NCI-H82 (cell line): ENCODE data around the gene BRIX1.

ENCODE experiments used
- DNase-seq: peaks from one replicate; lab custom pipeline; 2025; lab: John Stamatoyannopoulos, UW

BRIX1 gene

DNA sequence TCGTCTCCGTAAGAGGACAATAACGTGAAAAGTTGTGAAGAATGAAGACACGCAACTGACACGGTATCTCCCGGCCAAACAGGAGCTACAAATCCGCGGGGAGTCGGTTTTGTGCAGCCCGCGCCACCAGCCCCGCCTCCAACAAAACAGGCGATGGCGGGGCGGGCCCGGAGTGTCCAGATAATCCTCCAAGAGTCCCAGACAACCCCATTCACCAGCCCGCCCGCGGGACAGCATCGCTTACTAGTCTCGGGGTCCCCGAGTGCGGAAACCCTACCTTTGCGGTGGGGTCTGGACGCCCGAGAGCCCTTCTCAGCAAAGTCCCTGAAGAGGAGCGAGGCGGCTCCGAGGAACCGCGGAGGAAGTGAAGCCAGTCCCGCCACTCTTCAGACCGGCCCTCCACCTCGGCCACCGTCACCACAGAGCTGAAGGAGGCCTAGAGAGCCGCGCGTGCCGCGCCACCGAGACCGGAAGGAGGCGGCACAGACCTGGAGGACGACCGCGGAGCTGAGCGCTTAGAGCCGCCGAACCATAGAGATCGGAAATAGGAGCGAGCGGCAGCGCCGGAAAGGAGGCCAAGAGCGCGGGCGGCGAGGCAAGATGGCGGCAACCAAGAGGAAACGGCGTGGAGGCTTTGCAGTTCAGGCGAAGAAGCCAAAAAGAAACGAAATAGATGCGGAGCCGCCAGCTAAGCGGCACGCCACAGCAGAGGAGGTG is at the start of gene BRIX1, which contains the start of gene RAD1:
Gene BRIX1, plus strand, starts transcription at position 573 of the 717 bp plus-strand sequence. Its CDS starts 28 bp downstream, at position 601.
Gene RAD1, minus strand, starts transcription at position 366 of the 717 bp plus-strand sequence. CDS start 612 bp downstream, outside the sequence.
- peak; percentile 97 for DNase-seq

DNA sequence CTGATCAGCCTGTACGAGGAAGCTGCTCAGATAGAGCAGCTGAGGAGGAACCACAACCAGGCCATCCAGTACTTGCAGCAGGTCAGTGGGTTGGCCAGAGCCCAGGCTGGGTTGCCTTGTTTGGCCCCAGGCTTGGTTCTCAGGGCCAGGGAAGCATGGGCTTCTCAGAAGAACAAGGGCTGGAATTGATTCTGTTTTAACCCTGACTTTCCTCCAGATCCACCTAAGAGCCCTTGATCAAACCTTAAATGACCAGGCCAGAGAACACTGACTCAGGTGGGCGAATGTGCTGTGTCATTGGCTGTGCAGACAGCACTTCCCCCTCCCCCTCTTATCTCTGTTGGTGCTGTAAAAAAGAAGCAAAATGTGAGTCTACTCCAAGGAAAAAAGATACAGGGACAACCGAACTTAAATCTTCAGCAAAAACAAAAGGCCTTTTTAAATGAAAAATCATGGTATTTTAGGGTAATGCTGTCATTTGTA is 48.5 kb upstream of the BRIX1 start:
- DNase-seq: no peak

DNA sequence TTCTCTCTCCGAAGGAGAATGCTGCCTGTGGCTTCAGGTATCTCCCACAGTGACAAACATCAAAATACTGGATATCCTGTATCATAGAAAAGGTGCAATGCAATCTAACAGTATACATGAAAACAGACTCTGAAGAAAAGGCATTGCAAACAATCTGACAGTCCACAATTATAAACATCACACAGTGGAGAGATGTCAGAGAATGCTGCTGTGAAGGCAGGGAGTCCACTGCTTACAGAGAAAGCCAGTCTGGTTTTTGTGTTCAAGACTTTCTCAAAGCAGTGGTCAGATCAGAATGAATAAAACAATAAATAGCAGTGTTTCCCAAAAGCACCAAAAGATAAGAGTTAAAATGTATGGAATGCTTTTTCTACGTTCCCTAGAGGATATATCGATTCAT is 47.9 kb upstream of the BRIX1 start:
- no peak for DNase-seq

- DNase-seq: no peak
Observed at GRCh38 chr5:34868791-34869190, 46.7 kb upstream of the BRIX1 start.

DNA sequence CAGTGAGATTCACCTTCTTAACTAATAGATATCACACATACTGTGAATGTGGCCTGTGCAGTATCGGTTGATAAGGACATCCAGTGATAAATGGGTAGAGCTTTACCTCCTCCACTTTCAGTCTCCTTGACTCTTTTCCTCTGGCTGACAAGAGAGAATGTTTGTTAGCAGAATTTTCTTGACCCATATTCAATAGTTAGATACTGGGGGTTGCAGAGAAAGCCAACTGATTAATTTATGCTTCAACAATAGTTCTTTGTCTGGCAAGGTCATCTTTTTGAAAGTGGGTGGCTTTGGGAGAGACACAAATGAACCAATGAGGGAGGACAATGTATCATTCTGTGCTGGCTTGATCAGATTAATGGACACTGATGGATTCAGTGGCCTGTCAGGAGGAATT is 46.3 kb upstream of the BRIX1 start:
- no peak for DNase-seq

- no peak for DNase-seq
Observed at GRCh38 chr5:34870382-34870781, 45.1 kb upstream of the BRIX1 start.

DNA sequence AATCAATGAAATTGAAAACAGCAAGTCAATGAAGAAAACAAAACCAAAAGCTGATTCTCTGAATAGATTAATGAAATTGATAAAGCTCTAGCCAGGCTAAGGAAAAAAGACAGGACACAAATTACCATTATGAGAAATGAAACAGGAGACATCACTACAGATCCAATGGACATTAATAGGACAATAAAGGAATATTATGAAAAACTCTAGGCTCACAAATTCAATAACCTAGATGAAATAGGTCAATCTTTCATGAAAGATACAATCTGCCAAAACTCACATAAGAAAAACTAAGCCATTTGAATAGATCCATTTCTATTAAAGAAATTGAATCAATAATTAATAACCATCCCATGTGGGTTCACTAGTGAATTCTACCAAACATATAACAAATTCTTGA is 39.2 kb upstream of the BRIX1 start:
- DNase-seq: no peak

DNA sequence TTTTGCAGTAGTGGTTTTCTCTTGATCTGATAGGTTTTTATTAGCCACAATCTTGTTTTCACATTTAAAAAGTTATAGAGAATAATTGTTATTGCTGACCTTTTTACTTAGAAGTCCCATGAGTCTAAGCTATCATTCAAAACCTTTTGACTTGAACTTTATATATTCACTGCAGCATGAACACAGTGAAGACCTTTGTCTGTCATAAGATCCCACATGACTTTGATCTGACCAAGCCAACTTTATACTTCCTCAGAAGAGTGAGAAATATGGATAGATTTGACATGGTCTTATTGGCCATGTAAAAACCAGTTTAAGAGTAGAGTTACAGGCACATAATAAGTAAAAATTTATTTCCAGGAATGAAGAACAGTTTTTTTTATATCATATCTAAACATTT is 34.3 kb upstream of the BRIX1 start:
- DNase-seq: no peak

DNA sequence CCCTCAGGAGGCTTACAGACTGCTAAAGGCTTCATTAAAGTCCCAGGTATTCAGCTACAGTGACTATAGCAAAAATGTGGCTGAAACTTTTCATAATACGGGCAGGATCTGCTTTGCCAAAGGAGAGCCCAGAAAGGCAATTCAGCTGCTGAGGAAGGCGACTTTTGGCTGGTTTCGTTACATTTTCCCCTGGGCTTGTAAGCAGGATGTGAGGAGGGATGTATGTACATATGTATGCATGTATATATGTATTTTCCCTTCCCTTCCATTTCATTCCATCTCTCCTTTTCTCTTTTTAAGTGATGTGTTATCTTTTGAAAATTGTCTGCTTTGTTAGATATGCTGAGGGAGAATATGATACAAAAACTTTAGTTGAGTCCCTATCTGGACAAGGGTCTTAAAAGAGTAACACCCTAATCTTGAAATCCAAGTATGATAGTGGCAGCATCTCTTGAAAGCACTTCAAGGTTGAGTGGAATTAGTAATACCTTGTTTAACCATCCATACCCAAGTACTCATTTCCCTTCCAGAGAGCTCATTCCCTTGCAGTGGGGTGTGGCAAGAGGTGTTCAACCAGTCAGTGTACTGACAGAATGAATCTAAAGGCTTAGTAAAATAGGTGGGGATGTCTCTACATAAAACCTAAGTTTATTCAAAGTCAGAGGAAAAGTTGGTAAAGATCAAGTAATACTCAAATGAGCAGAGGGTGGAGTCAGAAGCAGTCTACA is 29.0 kb upstream of the BRIX1 start:
- DNase-seq: no peak

DNA sequence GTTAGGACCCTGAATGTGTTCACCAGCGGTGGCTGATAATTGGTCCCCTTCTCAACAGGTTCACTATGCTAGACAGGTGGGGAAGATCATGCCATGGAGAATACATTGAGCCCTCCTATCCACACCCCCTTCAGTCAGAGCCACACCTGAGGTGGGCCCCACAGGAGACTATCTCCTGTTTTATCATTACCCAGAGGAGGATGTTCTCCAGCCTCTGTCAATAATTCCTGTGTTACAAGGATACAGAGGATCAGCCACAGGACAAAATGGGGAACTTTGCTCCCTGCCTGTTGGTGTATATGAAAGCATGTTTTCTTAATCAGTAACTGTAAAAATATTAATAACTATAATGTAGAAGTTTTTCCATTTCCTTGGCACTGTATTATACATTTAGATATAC is 26.1 kb upstream of the BRIX1 start:
- no peak for DNase-seq

GRCh38 chr5:34891981-34892380 is 23.5 kb upstream of the BRIX1 start:
- no peak for DNase-seq

DNA sequence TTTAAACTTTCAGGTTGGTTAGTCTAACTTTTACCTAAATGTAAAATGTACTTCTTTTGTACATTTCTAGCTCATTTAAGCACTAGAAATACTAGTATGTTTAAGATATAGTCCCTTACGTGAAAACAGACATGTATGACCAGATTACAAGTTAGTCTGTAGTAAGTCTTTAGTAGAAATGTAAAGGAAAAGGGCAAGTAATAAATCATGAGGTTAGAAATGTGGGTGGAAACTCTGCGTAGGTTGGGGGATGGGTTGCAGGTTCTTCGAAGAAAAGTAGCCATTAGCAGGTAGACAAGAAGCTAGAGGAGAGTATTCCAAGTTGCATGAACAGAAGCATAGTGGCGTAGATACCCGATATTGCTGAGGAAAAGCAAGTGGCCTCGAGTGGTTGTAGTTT is 23.1 kb upstream of the BRIX1 start:
- no peak for DNase-seq

DNA sequence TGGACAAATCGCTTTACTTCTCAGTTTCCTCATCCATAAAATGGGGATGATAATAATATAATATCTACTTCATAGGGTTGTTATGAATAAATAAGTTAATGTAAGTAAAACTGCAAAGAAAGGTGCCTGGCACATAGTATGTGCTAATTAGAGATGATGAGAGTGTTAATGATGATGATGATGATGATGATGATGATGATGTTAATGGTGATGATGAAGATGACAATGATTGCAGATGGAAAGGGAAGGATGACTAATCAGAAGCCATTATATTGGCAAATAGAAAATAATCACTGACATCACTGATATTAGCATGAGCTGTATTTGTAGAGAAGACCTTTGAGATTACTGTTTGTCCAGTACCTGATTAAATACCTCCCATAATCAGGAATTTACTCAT is 20.8 kb upstream of the BRIX1 start:
- DNase-seq: no peak

GRCh38 chr5:34895641-34896419 is 19.7 kb upstream of the BRIX1 start:
- DNase-seq: no peak

- DNase-seq: no peak
Observed at GRCh38 chr5:34897646-34898045, 17.9 kb upstream of the BRIX1 start.

DNA sequence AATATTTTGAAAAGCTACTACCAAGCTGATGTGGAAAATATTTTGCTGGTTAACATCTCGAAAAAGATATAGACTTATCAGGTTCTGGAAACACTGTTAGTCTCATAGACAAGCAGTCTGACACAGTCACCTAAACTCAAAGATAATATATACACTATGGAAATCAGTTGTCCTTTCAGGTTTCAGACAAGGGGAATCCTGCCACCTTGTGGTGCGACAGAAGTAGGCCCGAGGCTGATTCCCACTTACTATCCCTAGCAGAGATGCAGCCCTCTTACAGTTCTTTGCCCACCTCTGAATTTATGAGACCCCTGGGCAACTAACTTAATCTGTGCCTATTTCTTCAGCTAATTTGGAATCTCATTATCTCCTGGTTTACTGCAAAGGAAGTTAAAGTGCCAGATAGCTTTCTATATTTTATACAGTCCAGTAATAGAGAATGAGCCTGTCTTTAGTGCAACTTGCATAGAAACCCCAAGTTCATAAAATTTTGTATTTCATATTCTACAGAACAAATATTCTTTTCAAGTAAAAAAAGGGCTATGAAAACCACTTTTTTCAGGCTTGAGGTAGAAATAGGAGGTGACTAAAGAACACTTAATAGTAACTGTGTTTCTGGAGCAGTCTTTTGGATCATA is 17.1 kb upstream of the BRIX1 start:
- DNase-seq: peak; percentile 82

DNA sequence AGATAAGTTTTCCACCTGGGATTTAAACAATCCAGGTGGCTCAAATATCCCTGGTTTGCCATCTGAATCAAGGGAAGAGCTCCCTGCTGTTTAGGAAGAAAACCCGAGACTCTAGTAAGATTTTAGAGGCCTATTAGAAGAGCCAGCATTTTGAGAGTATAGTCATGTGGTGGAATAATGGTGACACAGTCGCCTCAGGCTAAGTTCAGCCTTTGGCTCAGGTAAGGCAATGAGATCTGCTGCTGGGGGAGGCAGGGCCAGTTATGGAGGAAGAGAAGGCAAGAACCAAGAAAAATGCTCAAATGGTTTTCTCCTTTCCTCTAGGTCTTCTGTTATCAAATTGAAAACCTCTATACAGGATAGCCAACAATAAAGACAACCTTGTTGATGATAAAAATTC is 16.4 kb upstream of the BRIX1 start:
- no peak for DNase-seq

- no peak for DNase-seq
Observed at GRCh38 chr5:34900652-34901051, 14.9 kb upstream of the BRIX1 start.

- no peak for DNase-seq
Observed at GRCh38 chr5:34903260-34903659, 12.3 kb upstream of the BRIX1 start.

DNA sequence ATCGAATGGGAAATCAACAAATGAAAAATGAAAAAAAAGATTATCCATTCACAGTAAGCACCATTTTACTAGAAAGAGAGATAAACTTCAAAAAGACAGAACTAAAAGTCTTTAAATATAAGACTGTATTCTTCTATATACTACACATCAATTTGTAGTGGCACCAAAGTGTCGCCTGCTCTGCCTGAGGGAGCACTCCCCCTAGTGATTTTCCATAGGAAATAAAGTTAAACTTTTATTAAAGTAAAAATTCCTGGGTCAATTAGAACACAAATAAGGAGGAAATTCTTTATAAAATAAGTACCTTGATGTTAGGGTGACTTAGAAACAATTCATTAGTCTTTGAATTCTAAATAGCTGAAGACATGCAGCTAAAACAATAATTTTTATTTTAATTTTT is 9.9 kb upstream of the BRIX1 start:
- peak; percentile 3 for DNase-seq

GRCh38 chr5:34913072-34913471 is 2.4 kb upstream of the BRIX1 start:
- no peak for DNase-seq

- DNase-seq: peak; percentile 27
Observed at GRCh38 chr5:34914671-34915138, 806 bp upstream of the BRIX1 start.
